ENCODE results near the gene HIVEP2.

The HIVEP2 gene

DNA sequence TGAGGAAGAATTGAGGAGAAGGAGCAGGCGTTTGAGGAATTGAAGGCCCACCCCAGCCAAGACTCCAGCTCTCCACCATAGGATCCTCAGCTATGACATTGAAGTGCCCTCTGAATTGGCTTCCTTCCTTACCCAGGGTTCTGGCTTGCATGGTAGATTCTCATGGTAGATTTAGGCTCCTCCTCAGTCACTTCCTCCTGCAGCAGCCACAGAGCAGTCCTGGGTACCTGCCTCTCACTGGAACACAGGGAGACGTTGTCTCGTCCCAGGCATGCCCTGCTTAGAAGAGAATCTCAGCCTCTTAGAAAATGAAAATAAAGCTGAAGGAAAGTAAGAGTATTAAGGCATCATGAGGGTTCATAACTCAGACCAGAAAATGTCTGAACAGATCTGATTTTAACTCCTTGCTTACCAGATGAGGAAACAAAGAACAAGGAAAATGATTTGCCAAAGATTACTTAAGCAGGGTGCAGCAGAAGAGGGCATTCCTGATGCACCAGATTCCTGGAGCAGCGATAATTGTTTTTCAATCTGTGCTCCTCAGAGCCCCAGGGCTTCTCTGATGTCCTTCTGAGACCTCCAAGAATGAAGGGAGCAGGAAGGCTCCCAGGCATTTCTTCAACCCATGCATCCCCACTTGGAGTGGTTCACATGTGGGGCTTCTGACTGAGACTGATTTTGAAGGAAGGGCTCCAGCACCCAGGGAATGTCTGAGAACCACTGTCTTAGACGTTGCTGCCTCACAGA, 219.8 kb downstream of the HIVEP2 start:
- DNase-seq, result no peak

DNA sequence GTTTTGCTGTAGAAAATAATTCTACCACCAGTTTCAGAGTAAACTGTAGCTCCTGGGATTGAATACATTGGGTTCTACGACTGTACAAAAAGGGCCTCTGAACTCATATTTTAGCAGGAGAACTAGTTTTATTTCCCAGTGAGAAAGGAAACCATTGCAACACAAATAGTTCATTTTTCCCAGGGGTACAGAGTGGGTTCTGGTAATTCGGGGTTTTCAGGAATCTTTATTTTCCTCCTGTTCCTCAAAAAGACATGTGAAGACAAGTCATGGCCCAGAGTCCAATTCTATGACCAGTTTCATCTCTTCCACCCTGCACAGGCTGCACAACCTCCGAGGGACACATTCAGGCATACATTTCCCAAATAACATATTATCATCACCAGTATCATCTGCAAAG, 222.1 kb downstream of the HIVEP2 start:
- DNase-seq, result no peak

DNA sequence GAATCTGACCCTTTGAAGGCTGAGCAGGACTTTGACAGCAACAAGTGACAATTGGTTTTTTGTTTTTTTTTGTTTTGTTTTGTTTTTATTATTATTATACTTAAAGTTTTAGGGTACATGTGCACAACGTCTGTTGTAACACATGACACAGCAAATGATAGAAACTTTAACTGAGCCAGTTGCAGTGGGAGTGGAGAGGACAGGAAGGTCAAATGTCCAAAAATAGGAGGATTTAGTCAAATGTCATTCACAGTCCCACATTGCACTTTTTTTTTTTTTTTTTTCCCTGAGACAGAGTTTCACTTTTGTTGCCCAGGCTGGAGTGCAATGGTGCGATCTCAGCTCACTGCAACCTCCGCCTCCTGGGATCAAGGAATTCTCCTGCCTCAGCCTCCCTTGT, 223.0 kb downstream of the HIVEP2 start:
- no peak for DNase-seq

DNA sequence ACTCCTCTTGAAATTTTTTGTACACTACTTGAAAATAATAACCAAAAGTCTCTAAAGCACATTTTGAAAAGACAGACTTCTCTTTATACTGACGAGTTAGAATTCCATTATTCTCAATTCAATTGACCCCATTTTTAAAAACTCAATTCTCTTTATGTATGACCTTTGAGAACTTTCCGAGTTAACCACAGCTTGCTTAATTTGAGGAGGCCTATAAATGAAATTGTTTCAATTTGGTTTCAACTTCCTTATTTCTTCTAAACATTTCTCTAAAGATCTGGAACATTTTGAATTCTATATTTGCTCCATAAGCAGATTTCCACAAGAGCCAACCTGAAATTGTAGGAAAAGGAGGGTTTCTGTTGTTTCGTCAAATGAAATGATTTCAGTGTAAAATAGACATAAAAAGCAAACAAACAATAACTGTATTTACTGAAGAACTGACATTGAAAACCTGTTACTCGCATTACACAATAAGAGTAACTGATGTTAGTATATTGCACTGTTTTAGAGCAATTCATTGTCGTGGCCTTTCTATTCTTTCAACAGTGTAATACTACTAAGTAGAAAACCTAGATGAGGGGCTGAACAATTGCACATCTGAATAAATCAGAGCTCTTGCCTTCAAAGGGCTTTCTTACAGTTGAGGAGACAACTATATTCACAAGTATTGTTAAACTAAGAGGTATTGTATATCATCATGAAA, 223.6 kb downstream of the HIVEP2 start:
- no peak for DNase-seq

DNA sequence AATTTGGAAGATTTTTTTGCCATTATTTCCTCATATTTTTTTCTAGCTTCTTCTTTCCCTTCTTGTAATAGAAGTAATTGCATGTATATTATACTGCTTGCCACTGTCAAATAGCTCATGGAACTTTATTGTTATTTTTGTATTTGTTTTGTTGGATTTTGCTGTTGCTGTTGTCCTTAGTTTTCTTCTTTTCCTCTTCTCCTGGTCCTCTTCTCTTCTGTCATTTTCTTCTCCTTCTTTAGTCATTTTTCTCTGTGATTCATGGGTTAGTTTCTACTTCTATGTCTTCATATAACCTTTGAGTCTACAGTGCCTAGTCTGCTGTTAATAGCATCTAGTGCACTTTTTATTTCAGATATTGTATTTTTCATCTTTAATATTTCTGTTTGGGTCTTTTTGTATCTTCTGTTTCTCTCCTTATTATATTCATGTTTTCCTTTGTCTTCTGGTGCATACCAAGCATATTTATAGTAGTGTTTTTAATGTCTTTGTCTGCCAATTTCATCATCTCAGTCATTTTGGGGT, 226.2 kb downstream of the HIVEP2 start:
- no peak for DNase-seq

DNA sequence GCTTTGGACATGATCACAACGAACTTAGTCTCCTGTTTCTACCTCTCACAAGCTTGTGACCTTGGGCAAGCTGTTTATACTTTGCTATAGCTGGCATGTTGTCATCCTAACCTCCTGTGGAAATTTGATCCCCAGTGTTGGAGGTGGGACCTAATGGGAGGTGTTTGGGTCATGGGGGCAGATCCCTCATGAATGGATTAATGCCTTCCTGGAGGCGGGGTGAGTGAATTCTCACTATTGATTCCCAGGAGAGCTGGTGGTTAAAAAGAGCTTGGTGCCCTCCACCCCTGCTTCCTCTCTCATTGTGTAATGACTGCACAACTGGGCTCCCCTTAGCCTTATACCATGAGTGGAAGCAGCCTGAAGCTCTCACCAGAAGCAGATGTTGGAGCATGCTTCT, 228.9 kb downstream of the HIVEP2 start:
- no peak for DNase-seq

DNA sequence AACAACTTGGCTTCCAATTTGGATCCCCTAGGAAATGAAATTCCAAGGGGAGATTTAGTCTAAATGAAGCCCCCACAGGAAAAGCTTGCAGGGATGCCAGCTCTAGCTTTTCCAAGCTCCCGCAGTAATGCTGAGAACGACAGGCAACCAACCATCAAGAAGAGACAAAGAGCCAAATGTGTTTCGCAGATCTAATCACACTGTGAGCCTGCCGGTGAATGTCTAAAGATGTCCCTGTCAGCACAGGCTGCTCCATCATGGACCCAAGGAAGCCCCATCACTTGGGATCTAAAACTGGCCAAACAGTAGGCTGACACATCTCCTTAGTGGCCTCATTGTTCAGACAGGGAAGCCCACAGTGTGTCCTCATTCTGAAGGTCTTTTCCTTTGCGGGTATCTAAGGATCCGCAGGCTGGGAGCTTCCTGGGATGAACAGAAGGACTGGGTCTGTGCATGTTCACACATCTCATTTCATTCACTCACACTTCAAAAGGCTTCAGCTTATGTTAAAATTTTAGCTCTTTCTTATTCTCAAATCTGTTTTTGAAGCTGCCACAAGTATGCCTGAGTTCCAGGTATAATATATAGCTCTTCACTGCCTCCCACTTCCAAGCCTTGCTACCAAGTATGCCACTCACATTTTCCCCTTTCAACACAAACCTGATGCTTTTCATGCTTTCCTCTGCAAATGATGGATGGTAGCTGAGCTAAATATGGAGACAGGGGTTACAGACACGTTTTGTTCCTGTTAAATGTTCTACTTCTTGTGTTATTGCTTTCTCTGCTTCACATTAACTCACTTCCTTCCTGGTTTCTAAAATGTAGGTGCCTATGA, 229.8 kb downstream of the HIVEP2 start:
- DNase-seq, result no peak

DNA sequence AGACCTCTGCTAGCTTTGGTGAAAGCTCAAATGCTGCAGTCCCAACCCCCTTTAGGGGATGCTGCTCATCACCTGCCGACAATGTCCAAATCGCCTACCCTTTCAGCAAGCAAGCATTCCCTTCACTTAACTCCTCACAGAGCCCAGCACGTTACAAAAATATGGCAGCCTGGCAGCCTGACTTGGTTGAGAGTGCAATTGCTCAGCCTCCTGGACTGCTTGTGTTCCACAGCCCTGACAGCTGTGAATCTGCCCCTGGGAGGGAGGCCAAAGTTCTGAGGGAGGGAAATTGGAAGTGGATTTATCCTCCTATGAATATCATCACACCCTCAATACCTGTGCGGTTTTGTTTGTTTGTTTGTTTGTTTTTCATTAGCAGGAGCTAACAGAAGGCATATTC, 231.0 kb downstream of the HIVEP2 start:
- DNase-seq, result no peak

DNA sequence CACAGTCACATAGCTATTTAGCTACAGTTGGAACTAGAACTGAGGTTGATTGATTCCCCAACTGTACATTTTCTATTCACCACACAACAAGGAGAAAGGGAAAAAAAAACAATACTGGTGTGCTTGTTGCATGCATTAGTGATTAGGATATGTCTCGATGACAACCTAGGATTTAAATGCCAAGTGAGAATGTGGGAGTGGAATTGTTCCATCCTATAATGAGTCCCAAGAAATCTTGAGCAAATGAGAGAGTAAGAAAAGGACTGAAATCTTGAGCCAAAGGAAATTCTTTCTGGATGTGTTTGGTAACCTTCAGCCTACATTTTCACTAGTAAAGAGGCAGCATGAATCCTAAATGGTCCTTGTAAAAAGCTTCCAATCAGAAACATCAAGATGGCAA, 232.7 kb downstream of the HIVEP2 start:
- no peak for DNase-seq

DNA sequence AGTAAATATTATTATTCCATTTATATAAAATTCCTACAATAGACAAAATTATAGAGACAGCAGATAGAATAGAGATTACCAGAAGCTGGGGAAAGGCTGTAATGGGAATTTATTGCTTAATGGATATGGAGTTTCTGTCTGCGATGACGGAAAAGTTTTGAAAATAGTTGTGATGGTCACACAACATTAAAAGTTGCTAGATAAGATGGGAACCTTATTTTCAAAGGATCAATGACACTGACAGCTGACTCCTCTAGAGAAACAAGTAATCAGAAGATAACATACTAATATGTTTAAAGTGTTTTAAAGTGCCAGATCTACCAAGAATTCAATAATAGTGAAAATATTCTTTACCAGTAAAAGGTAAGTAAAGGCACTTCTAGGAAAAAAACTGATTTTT, 236.3 kb downstream of the HIVEP2 start:
- DNase-seq, result no peak

DNA sequence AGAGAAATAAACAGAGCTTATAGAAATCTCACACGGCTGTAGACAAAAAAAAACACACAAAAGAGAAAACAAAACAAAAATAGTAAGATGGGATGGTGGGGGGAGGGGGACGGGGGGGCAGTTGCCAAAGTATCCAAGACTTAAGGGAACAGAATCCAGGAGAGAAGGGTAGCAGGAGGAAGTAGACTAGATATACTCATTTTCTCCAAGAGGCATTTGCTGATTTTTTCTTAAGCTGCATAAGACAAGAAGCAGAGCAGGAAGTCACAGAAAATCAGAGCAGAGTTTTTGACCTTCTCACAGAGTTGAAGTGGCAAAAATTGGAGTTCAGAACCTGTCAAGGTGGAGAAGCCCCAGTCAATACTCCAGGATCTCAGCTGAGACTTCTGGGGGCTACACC, 237.7 kb downstream of the HIVEP2 start:
- no peak for DNase-seq

DNA sequence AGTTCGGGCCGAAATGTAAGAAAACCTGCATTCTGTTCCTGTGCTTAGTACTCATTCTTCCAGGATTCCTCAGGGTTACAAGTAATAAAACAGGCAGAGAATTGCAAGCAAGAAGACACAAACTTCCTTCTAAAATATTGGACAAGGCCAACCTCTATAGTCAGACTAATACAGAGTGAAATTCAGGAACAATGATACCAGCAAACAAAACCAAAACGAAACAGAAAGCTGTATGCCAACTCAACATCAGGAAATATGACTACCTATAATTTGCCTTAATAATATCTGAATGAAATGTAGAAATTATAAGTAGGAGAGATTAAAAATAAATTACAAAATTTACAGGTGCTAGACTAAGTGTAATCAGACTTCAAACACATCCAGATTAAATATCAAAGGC, 238.8 kb downstream of the HIVEP2 start:
- DNase-seq, result no peak

DNA sequence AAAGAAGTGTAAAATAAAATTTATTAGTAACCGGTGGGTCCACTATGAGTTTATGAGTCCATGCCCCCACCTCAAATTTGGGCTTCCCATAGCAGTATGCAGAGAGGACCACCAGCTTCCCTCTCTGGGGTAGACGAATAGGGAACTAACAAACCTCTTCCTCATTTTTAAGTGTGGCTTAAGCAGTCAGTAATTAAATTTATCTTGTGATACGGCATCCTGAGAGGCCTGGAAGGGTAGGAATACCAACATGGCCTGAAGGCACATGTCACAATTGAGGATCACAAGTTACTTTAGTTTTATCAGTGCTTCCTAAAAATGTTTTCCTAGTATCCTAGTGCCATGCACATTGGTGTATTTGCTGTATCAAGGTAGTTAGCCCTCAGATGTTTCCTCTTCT, 239.9 kb downstream of the HIVEP2 start:
- no peak for DNase-seq

DNA sequence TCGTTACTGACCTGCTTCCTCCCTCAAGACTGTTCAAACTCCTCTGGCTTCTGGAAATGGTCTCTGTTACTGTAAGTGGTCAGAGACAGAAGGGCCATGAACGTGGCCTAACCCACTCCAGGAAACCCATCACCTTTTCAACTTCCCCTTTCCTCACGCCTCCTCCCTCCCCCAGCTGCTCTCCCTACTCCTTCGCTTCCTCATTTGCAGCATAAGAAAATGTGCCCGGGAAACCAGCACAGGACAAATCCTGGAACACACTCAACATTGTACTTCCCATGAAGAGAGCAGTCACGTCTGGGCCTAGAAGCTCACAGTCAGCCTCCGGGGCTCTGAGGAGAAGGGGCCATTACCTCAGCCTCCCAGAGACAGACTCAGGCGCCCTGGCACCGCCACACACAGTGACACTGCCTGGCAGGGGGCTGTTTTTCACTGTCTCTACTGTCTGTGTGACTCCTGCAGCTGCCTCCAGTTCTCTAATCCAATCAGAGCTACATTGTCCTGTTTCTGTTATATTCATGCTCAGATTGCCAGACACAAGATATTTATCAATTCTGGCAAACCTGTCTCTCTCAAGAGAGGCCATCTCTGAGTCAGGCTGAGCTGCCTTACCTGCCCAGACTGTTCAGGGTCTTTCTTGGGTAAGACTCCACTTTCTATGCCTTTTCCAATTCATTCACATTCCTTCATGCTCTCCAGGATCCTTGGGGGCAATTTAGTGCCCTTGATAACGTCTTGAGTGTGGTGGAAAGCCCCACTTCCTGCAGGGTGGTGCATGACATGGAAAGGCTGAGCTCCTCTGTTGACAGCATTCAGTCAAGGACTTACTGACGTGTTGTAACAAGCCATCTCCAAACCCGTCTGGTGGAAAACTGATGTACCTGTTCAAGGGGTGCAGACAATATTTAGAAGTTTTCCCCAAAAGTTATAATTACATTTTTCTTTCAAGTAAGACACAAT, 242.2 kb downstream of the HIVEP2 start:
- no peak for DNase-seq

Data from NCI-H748 treated with DMSO at 0.1 percent for 48 hours (cell line).